ENCODE results near the gene ELL2. TPM values are rescaled to one million over a fixed set of nuclear protein-coding genes. Genes with fewer than 3 reads are reported as not detected.
A peak's percentile ranks its signal among the peaks of the same experiment; 100 is the strongest.

ELL2 gene
- total and polyA plus RNA-seq, 2 of the 13 experiments (the other 11 are each of a cell fraction or from before 2014, with no cell fraction given), result 78.9 to 97.1 TPM

GRCh38 chr5:95924720-95925377 is 36.8 kb downstream of the ELL2 start (continued):
- TF ChIP-seq RXRB (CRISPR knock-in tag; IDR thresholded peaks at IDR 0.05; ENCODE audit: borderline replicate concordance) (peak; percentile 73), HNF1A (IDR thresholded peaks at IDR 0.05; ENCODE audit: low read depth) (0 out of 2 replicates have a peak, but pooled peaks have one; percentile 41), HNF1A (CRISPR knock-in tag; IDR thresholded peaks at IDR 0.05; ENCODE audit: borderline replicate concordance) (peak; percentile 31; the same call in 1 of the 2 replicates), GPN1 (CRISPR knock-in tag; IDR thresholded peaks at IDR 0.05; ENCODE audit: borderline replicate concordance) (no peak), ZGPAT (CRISPR knock-in tag; IDR thresholded peaks at IDR 0.05) (peak; percentile 74; the same call in 1 of the 2 replicates), TFAP4 (IDR thresholded peaks at IDR 0.05; ENCODE audit: borderline replicate concordance, low read depth) (peak; percentile 65; the same call in 1 of the 2 replicates), POGK (CRISPR knock-in tag; conservative IDR thresholded peaks at IDR 0.05) (no peak), NFE2 (CRISPR knock-in tag; IDR thresholded peaks at IDR 0.05) (no peak), MAX (IDR thresholded peaks at IDR 0.05) (peak; percentile 74), ZBTB14 (CRISPR knock-in tag; IDR thresholded peaks at IDR 0.05) (no peak), POLR2AphosphoS5 (IDR thresholded peaks at IDR 0.05; ENCODE audit: low read depth, low read length) (0 out of 2 replicates have a peak, but pooled peaks have one; percentile 7), TIGD3 (CRISPR knock-in tag; IDR thresholded peaks at IDR 0.05; ENCODE audit: borderline replicate concordance) (no peak), FOXA3 (CRISPR knock-in tag; IDR thresholded peaks at IDR 0.05) (peak; percentile 99), GATAD2A (CRISPR knock-in tag; IDR thresholded peaks at IDR 0.05) (peak; percentile 97)

Data from HepG2 (cell line).